SK-N-MC (cell line): ENCODE measurements around the gene DELE1.

ENCODE experiments used
- EZH2 ChIP-seq: fragments of 200-600 bp; sonication (generic); IDR thresholded peaks from one replicate; pipeline ENCODE4 v1.6.1; 2017; ENCODE audit warnings: antibody characterized with exemption
- FOXP2 ChIP-seq: optimal IDR thresholded peaks from 2 replicates; pipeline ENCODE3; 2011; ENCODE audit warnings: mild to moderate bottlenecking, moderate library complexity; ENCODE audit not compliant: insufficient read depth; ENCODE audit errors: extremely low read length, control extremely low read depth
- POLR2AphosphoS5 ChIP-seq: IDR thresholded peaks from 2 replicates; pipeline ENCODE4 v1.6.1; 2012; ENCODE audit warnings: mild to moderate bottlenecking, low read depth, low read length, borderline replicate concordance

DNA sequence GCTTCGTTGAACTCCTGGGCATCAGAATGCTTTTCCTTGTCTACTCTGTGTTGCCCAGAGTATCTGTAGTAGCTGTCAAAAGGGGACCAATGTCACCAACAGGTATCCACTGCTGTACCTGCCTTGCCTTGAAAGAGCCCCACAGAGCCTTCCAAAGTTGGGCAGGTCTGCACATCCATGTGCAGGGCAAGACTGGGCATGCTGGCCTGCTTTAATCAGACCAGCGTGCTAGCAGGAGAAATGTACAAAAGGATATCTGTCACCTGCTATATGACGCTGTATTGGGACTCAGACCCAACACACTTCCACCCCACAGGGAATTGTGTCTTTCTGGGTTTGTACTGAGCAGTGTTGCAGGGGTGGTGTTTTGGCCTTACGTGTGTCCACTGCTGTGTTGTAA, 11.9 kb downstream of the DELE1 start:
- TF ChIP-seq POLR2AphosphoS5 (no peak), EZH2 (no peak), FOXP2 (no peak)
